GM19193 (cell line): ENCODE data around the gene SHE.

Source experiments
- POLR2A ChIP-seq: IDR thresholded peaks from 4 replicates; pipeline ENCODE4 v1.6.1; 2011; ENCODE audit not compliant: insufficient read depth, insufficient read length; ENCODE audit errors: extremely low read depth

SHE gene

GRCh38 chr1:154446292-154446691 is 55.9 kb downstream of the SHE start:
- no peak for TF ChIP-seq POLR2A

GRCh38 chr1:154445040-154445472 is 57.2 kb downstream of the SHE start:
- TF ChIP-seq POLR2A, result no peak

GRCh38 chr1:154443274-154444013 is 58.8 kb downstream of the SHE start:
- no peak for TF ChIP-seq POLR2A

- no peak for TF ChIP-seq POLR2A
Observed at GRCh38 chr1:154442006-154442740, 60.0 kb downstream of the SHE start.

GRCh38 chr1:154441241-154441888 is 60.8 kb downstream of the SHE start:
- no peak for TF ChIP-seq POLR2A

- no peak for TF ChIP-seq POLR2A
Observed at GRCh38 chr1:154440036-154440804, 62.0 kb downstream of the SHE start.

GRCh38 chr1:154436433-154436832 is 65.8 kb downstream of the SHE start:
- TF ChIP-seq POLR2A, result no peak

GRCh38 chr1:154435599-154436200 is 66.5 kb downstream of the SHE start:
- no peak for TF ChIP-seq POLR2A

- TF ChIP-seq POLR2A, result no peak
Observed at GRCh38 chr1:154434346-154435085, 67.7 kb downstream of the SHE start.

- TF ChIP-seq POLR2A, result no peak
Observed at GRCh38 chr1:154433161-154433764, 68.9 kb downstream of the SHE start.

- no peak for TF ChIP-seq POLR2A
Observed at GRCh38 chr1:154431586-154432373, 70.4 kb downstream of the SHE start.

GRCh38 chr1:154430903-154431302 is 71.3 kb downstream of the SHE start:
- no peak for TF ChIP-seq POLR2A
